SK-N-SH treated with all-trans-retinoic acid at 6 μM for 48 hours (cell line): ENCODE results near the gene ATXN10.

Source experiments
- ATAC-seq: fragments of 200-7000 bp; cut with Tn5 transposase; 3 replicates; pipeline ENCODE4 v1.9.1; 2020; ENCODE audit warnings: mild to moderate bottlenecking, moderate library complexity
- ARNTL ChIP-seq: fragments of 450-650 bp; formaldehyde crosslinking; IDR thresholded peaks from 2 replicates; pipeline ENCODE4 v1.5.0; 2020; ENCODE audit warnings: low read depth, mild to moderate bottlenecking, moderate library complexity, borderline replicate concordance
- CREB5 ChIP-seq: fragments of 250-450 bp; sonication (Bioruptor Pico); IDR thresholded peaks from 2 replicates; pipeline ENCODE4 v1.5.1; 2020; ENCODE audit warnings: low read depth, mild to moderate bottlenecking, moderate library complexity
- CSDC2 ChIP-seq: fragments of 250-450 bp; sonication (Bioruptor Pico); IDR thresholded peaks from 2 replicates; pipeline ENCODE4 v1.5.0; 2020; ENCODE audit warnings: mild to moderate bottlenecking, moderate library complexity
- CSRNP3 ChIP-seq: fragments of 250-450 bp; sonication (Bioruptor Pico); IDR thresholded peaks from 2 replicates; pipeline ENCODE4 v1.5.1; 2021; ENCODE audit warnings: mild to moderate bottlenecking, moderate library complexity
- ESRRG ChIP-seq: fragments of 250-450 bp; sonication (Bioruptor Pico); IDR thresholded peaks from 2 replicates; pipeline ENCODE4 v1.6.1; 2021; ENCODE audit warnings: mild to moderate bottlenecking
- GLIS3 ChIP-seq: fragments of 250-450 bp; sonication (Bioruptor Pico); IDR thresholded peaks from 2 replicates; pipeline ENCODE4 v1.5.0; 2020; ENCODE audit warnings: mild to moderate bottlenecking, moderate library complexity
- ISL1 ChIP-seq: fragments of 250-450 bp; sonication (Bioruptor Pico); IDR thresholded peaks from 2 replicates; pipeline ENCODE4 v2.1.2; 2022; ENCODE audit warnings: mild to moderate bottlenecking, moderate library complexity
- OSR1 ChIP-seq: fragments of 250-450 bp; sonication (Bioruptor Pico); IDR thresholded peaks from 2 replicates; pipeline ENCODE4 v1.8.0; 2022; ENCODE audit warnings: moderate library complexity, mild to moderate bottlenecking, inconsistent platforms
- PATZ1 ChIP-seq: fragments of 250-450 bp; sonication (Bioruptor Pico); IDR thresholded peaks from 2 replicates; pipeline ENCODE4 v1.8.0; 2020; ENCODE audit warnings: mild to moderate bottlenecking, moderate library complexity, borderline replicate concordance
- PPARA ChIP-seq: fragments of 250-450 bp; sonication (Bioruptor Pico); IDR thresholded peaks from 2 replicates; pipeline ENCODE4 v1.5.0; 2020; ENCODE audit warnings: mild to moderate bottlenecking, borderline replicate concordance
- RARB ChIP-seq: fragments of 250-450 bp; sonication (Bioruptor Pico); IDR thresholded peaks from 2 replicates; pipeline ENCODE4 v1.8.0; 2021; ENCODE audit warnings: mild to moderate bottlenecking, moderate library complexity
- SNAI2 ChIP-seq: fragments of 250-450 bp; sonication (Bioruptor Pico); IDR thresholded peaks from 2 replicates; pipeline ENCODE4 v1.5.0; 2020; ENCODE audit warnings: mild to moderate bottlenecking, moderate library complexity
- TCF4 ChIP-seq: fragments of 250-450 bp; sonication (Bioruptor Pico); IDR thresholded peaks from 2 replicates; pipeline ENCODE4 v1.8.0; 2021; ENCODE audit warnings: mild to moderate bottlenecking, moderate library complexity, borderline replicate concordance
- TOX ChIP-seq: fragments of 250-450 bp; sonication (Bioruptor Pico); IDR thresholded peaks from 2 replicates; pipeline ENCODE4 v1.8.0; 2021; ENCODE audit warnings: mild to moderate bottlenecking, moderate library complexity, borderline replicate concordance
- TSHZ2 ChIP-seq: fragments of 250-450 bp; sonication (Bioruptor Pico); IDR thresholded peaks from 2 replicates; pipeline ENCODE4 v1.5.0; 2020; ENCODE audit warnings: mild to moderate bottlenecking, moderate library complexity
- ZC3H10 ChIP-seq: fragments of 250-450 bp; sonication (Bioruptor Pico); IDR thresholded peaks from 2 replicates; pipeline ENCODE4 v1.5.1; 2021; ENCODE audit warnings: mild to moderate bottlenecking, moderate library complexity
- ZFP30 ChIP-seq: fragments of 450-650 bp; formaldehyde crosslinking; IDR thresholded peaks from 2 replicates; pipeline ENCODE4 v1.5.0; 2022; ENCODE audit warnings: mild to moderate bottlenecking, moderate library complexity
- ZNF565 ChIP-seq: fragments of 450-650 bp; formaldehyde crosslinking; conservative IDR thresholded peaks from 2 replicates; pipeline ENCODE4 v1.5.0; 2020; ENCODE audit warnings: low read depth, mild to moderate bottlenecking, moderate library complexity
- ZNF70 ChIP-seq: fragments of 450-650 bp; formaldehyde crosslinking; IDR thresholded peaks from 2 replicates; pipeline ENCODE4 v1.5.0; 2020; ENCODE audit warnings: mild to moderate bottlenecking, moderate library complexity
- ZNF8 ChIP-seq: fragments of 450-650 bp; formaldehyde crosslinking; IDR thresholded peaks from 2 replicates; pipeline ENCODE4 v1.5.0; 2020; ENCODE audit warnings: mild to moderate bottlenecking, moderate library complexity

The ATXN10 gene

GRCh38 chr22:45834241-45834640 is 162.6 kb downstream of the ATXN10 start:
- TF ChIP-seq ZC3H10 (CRISPR knock-in tag) (no peak), ZNF565 (CRISPR knock-in tag) (no peak), ESRRG (CRISPR knock-in tag) (no peak), PATZ1 (CRISPR knock-in tag) (no peak), TSHZ2 (CRISPR knock-in tag) (no peak), RARB (CRISPR knock-in tag) (no peak), TOX (CRISPR knock-in tag) (no peak), GLIS3 (CRISPR knock-in tag) (no peak), ZNF70 (CRISPR knock-in tag) (no peak), ARNTL (CRISPR knock-in tag) (no peak), CSDC2 (CRISPR knock-in tag) (no peak), ISL1 (no peak), CREB5 (CRISPR knock-in tag) (no peak), SNAI2 (CRISPR knock-in tag) (no peak), ZNF8 (CRISPR knock-in tag) (no peak)
- no peak for ATAC-seq

GRCh38 chr22:45834795-45835194 is 163.2 kb downstream of the ATXN10 start:
- no peak for TF ChIP-seq SNAI2 (CRISPR knock-in tag)
- no peak for TF ChIP-seq ZNF8 (CRISPR knock-in tag)
- TF ChIP-seq, all 23 proteins: peak for 0
- no peak for ATAC-seq

GRCh38 chr22:45836418-45837169 is 165.0 kb downstream of the ATXN10 start:
- no peak for TF ChIP-seq CSRNP3
- no peak for TF ChIP-seq ESRRG (CRISPR knock-in tag)
- TF ChIP-seq ZNF70 (CRISPR knock-in tag): no peak
- TF ChIP-seq CREB5 (CRISPR knock-in tag): no peak
- TF ChIP-seq ARNTL (CRISPR knock-in tag): no peak
- no peak for TF ChIP-seq ZFP30 (CRISPR knock-in tag)
- no peak for TF ChIP-seq TCF4 (CRISPR knock-in tag)
- TF ChIP-seq SNAI2 (CRISPR knock-in tag): no peak
- TF ChIP-seq PPARA (CRISPR knock-in tag): no peak
- TF ChIP-seq ISL1: no peak
- no peak for TF ChIP-seq OSR1
- TF ChIP-seq RARB (CRISPR knock-in tag): no peak
- TF ChIP-seq, all 23 proteins: peak for 0
- ATAC-seq: no peak
